GM23338 (cell line): Measurements from ENCODE around the gene NCKAP5.

Source experiments
- CREB1 ChIP-seq: fragments of 250-450 bp; sonication (Bioruptor Pico); IDR thresholded peaks from 2 replicates; pipeline ENCODE4 v1.5.0; 2020; ENCODE audit warnings: low read depth, mild to moderate bottlenecking, moderate library complexity
- JUNB ChIP-seq: IDR thresholded peaks from one replicate; pipeline ENCODE4 v1.6.1; 2016; ENCODE audit warnings: antibody characterized with exemption; ENCODE audit not compliant: unreplicated experiment
- TF ChIP-seq, protein P1 (sequence below), 2 experiments: fragments of 200-600 bp in 1 of 2; sonication (generic) in 1 of 2; conservative IDR thresholded peaks; 2 replicates each; pipeline versions ENCODE4 v1.5.1 to v1.6.1; 2016 to 2017; ENCODE audit warnings: antibody characterized with exemption in 2 of 2, low read depth in 2 of 2, mild to moderate bottlenecking in 2 of 2, moderate library complexity in 1 of 2

GRCh38 chr2:133324150-133324561 is 244.1 kb downstream of the NCKAP5 start:
- TF ChIP-seq, protein P1, sequence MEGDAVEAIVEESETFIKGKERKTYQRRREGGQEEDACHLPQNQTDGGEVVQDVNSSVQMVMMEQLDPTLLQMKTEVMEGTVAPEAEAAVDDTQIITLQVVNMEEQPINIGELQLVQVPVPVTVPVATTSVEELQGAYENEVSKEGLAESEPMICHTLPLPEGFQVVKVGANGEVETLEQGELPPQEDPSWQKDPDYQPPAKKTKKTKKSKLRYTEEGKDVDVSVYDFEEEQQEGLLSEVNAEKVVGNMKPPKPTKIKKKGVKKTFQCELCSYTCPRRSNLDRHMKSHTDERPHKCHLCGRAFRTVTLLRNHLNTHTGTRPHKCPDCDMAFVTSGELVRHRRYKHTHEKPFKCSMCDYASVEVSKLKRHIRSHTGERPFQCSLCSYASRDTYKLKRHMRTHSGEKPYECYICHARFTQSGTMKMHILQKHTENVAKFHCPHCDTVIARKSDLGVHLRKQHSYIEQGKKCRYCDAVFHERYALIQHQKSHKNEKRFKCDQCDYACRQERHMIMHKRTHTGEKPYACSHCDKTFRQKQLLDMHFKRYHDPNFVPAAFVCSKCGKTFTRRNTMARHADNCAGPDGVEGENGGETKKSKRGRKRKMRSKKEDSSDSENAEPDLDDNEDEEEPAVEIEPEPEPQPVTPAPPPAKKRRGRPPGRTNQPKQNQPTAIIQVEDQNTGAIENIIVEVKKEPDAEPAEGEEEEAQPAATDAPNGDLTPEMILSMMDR (conservative IDR thresholded peaks at IDR 0.05; ENCODE audit: low read depth in 2 of 2), result no peak
- TF ChIP-seq CREB1 (CRISPR knock-in tag) (no peak), JUNB (no peak)
